ENCODE measurements around the gene PDGFC.

PDGFC gene

GRCh38 chr4:156950948-156951347, 20.7 kb downstream of the PDGFC start:
- H3K27ac ChIP-seq: peak overlapping the region in 1 of 2 donors; percentile 78
- no peaks in the 10 kb centered on the region for H3K27me3 ChIP-seq
- H3K36me3 ChIP-seq: no peaks in the 10 kb centered on the region
- peaks cover 0 to 91% (median 45%) of the 10 kb centered on the region in 4 donors for H3K4me1 ChIP-seq
- intact Hi-C loops (cut with DNase I; ENCODE audit: low total_unique reads): loop anchor here (10.0 kb wide), 1 partner anchor 176 kb away; no protein-coding TSS in a partner anchor
- H3K9me3 ChIP-seq: no peaks in the 10 kb centered on the region
- TF ChIP-seq CTCF (IDR thresholded peaks at IDR 0.05): no peak
- no peak for DNase-seq
- H3K4me3 ChIP-seq: no peak overlapping the region

- intact Hi-C loops (cut with DNase I; ENCODE audit: low total_unique reads): loop anchor here (10.0 kb wide), 1 partner anchor 175 kb away; no protein-coding TSS in a partner anchor
- no peak overlapping the region for H3K4me3 ChIP-seq
- H3K36me3 ChIP-seq: no peaks in the 10 kb centered on the region
- H3K27me3 ChIP-seq: no peaks in the 10 kb centered on the region
- no peaks in the 10 kb centered on the region for H3K9me3 ChIP-seq
- TF ChIP-seq CTCF (IDR thresholded peaks at IDR 0.05): no peak
- no peak for DNase-seq
- peak overlapping the region; percentile 43 to 78 for H3K27ac ChIP-seq
- H3K4me1 ChIP-seq: peaks cover 0 to 96% (median 53%) of the 10 kb centered on the region in 4 donors
Observed at GRCh38 chr4:156950090-156950489, 21.5 kb downstream of the PDGFC start.

- intact Hi-C loops (cut with DNase I; ENCODE audit: low total_unique reads): no loop called here
Observed at GRCh38 chr4:156949373-156949814, 22.2 kb downstream of the PDGFC start.

GRCh38 chr4:156948738-156949137, 22.9 kb downstream of the PDGFC start:
- intact Hi-C loops (cut with DNase I; ENCODE audit: low total_unique reads): no loop called here

More at GRCh38 chr4:156949373-156949814, 22.2 kb downstream of the PDGFC start:
- no peaks in the 10 kb centered on the region for H3K27me3 ChIP-seq
- no peaks in the 10 kb centered on the region for H3K36me3 ChIP-seq
- peak overlapping the region in 1 of 2 donors; percentile 4 for H3K4me3 ChIP-seq
- H3K4me1 ChIP-seq: peaks cover 0 to 96% (median 59%) of the 10 kb centered on the region in 4 donors
- peak overlapping the region; percentile 43 to 78 for H3K27ac ChIP-seq
- no peaks in the 10 kb centered on the region for H3K9me3 ChIP-seq
- TF ChIP-seq CTCF (IDR thresholded peaks at IDR 0.05): no peak
- DNase-seq: no peak

GRCh38 chr4:156948133-156948532, 23.5 kb downstream of the PDGFC start:
- Histone ChIP-seq H3K36me3 (no peaks in the 10 kb centered on the region), H3K9me3 (no peaks in the 10 kb centered on the region), H3K27me3 (no peaks in the 10 kb centered on the region), H3K4me3 (no peak overlapping the region), H3K4me1 (peaks cover 0 to 100% (median 64%) of the 10 kb centered on the region in 4 donors), H3K27ac (peak overlapping the region; percentile 43 to 78)
- intact Hi-C loops (cut with DNase I; ENCODE audit: low total_unique reads): no loop called here
- TF ChIP-seq CTCF (IDR thresholded peaks at IDR 0.05): no peak
- no peak for DNase-seq

More at GRCh38 chr4:156948738-156949137, 22.9 kb downstream of the PDGFC start:
- no peak for DNase-seq
- H3K4me1 ChIP-seq: peaks cover 0 to 100% (median 61%) of the 10 kb centered on the region in 4 donors
- H3K4me3 ChIP-seq: no peak overlapping the region
- no peaks in the 10 kb centered on the region for H3K27me3 ChIP-seq
- TF ChIP-seq CTCF (IDR thresholded peaks at IDR 0.05): no peak
- no peaks in the 10 kb centered on the region for H3K9me3 ChIP-seq
- no peaks in the 10 kb centered on the region for H3K36me3 ChIP-seq
- peak overlapping the region; percentile 43 to 78 for H3K27ac ChIP-seq
